Inferior parietal cortex (tissue), 1 donor: ENCODE data around the gene LZTR1.
"Not testable (repeated sequence)": the region's sequence is repeated elsewhere in the genome, so short reads cannot be mapped to it uniquely, and the experiment has no call there.

ENCODE experiments used
- DNase-seq: peaks from one replicate; pipeline ENCODE4 v3.0.0-alpha.2; 2016; ENCODE audit errors: extremely low spot score

LZTR1 gene

DNA sequence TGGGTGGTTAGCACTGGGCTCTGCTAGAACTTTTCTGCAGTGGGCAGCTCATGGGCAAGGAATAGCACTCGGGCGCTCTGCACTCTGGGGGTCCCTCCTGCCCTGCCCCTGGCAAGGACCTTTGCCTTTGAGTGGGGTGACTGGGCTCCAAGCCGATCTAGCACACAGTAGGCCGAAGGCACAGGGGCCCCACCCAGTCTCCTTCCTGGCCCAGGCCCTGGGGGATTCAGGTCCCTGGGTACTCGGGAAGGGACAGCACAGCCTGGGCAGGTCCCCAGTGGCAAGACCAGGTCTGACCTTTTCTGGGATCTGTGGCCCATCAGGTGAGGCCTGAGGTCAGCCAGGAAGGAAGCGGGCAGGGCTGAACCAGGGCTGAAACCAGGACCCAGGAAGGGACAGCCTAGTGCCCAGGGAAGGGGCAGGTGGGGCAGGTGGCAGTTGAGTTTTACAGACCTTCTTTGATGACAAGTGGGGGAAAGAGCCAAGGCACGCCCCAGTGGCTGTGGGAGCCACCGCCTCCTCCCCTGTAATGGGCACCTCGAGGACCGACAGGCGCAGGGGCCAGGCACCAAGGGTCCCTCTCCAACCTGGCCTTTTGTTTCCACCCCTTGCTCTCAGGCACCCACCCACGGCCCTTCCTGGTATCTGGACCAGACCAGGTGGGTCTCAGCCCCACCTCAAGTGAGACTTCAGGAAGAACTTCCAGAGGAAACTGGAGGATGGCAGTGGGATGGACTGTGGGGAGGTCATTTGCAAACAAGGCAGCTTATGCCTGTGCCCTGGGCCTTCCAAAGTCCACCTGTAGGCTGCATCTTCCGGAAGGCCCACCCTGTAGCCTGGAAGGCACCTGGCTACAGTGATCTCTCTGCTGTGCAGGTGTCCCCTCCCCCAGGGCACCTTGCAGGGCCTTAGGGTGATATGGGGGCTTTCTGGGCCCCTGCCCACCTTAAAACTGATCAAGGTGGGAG is 15.9 kb upstream of the LZTR1 start:
- no peak for DNase-seq

GRCh38 chr22:20966883-20967696 is 15.0 kb upstream of the LZTR1 start, which contains the start of gene AIFM3:
AIFM3 (plus strand) TSS chr22:20967255; CDS start chr22:20967945, 690 bp downstream.
- DNase-seq: no peak

- DNase-seq: no peak
Measured at GRCh38 chr22:20967697-20968211, 14.3 kb upstream of the LZTR1 start.

- no peak for DNase-seq
Measured at GRCh38 chr22:20968281-20968977, 13.7 kb upstream of the LZTR1 start.

GRCh38 chr22:20970939-20971657 is 11.0 kb upstream of the LZTR1 start:
- DNase-seq: no peak

- not testable (repeated sequence) for DNase-seq
Measured at GRCh38 chr22:20972014-20972694, 9.9 kb upstream of the LZTR1 start.

DNA sequence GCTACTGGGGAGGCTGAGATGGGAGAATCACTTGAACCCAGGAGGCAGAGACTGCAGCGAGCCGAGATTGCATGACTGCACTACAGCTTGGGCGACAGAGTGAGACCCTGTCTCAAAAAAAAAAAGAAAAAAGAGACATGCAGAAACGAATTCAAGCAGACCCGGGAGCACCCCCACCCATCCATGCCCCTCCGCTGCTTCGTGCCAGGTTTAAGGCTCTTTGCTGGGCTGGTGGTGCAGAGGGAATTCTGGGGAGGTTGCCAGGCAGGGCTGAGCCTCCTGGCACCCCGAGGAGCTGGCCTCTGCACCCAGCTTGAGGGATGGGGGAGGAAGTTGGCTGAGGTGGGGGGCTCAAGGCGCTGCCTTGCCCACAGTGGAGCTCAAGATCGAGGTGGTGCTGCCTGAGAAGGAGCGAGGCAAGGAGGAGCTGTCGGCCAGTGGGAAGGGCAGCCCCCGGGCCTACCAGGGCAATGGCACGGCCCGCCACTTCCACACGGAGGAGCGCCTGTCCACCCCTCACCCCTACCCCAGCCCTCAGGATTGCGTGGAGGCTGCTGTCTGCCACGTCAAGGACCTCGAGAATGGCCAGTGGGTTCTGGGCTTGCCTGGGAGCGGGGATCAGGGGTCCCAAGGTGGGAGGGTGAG is 9.0 kb upstream of the LZTR1 start:
- no peak for DNase-seq

DNA sequence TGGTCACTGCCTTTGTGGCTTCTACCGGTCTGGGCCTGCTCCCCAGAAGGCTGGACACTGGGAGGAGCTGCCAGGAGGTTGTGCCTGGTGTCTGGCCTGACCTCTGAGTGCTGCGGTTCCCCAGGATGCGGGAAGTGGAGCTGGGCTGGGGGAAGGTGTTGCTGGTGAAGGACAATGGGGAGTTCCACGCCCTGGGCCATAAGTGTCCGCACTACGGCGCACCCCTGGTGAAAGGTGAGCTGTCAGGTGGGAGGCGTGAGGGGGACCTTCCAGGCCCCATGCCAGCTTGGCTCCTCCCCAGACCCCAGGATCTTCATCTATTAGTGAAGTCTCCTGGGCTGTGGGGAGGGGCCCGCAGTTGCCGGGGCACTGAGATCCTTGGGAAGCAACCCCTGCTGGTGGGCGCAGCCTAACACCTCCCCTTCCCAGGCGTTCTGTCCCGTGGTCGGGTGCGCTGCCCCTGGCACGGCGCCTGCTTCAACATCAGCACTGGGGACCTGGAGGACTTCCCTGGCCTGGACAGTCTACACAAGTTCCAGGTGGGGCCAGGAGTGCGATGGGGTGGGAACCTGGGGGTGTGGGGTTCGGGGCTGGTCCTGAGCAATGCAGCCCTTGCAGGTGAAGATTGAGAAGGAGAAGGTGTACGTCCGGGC is 8.3 kb upstream of the LZTR1 start:
- DNase-seq: no peak

GRCh38 chr22:20974336-20974955 is 7.7 kb upstream of the LZTR1 start:
- DNase-seq: no peak

GRCh38 chr22:20975541-20976290 is 6.4 kb upstream of the LZTR1 start:
- DNase-seq: no peak

DNA sequence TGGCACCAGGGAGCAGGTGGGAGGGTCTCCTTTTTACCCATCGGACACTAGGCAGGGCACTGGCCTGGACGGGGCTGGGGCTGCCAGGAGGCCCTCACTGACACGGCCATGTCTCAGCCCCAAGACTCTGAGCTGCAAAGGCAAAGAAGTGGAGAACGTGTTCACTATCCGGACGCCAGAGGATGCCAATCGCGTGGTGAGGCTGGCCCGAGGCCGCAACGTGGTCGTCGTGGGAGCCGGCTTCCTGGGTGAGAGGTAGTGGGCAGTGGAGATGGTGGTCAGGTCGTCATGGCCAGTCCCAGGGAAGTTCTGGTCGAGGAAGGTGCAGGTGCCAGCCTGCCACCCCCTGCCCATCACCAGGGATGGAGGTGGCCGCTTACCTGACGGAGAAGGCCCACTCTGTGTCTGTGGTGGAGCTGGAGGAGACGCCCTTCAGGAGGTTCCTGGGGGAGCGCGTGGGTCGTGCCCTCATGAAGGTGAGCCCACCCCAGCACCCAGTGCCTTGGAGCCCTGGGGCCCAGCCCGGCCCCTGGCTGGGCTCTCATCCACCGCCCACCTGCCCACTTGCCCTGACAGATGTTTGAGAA is 5.7 kb upstream of the LZTR1 start:
- DNase-seq: no peak

- DNase-seq: no peak
Measured at GRCh38 chr22:20977019-20977418, 5.1 kb upstream of the LZTR1 start.

GRCh38 chr22:20977516-20978170 is 4.5 kb upstream of the LZTR1 start:
- DNase-seq: no peak

DNA sequence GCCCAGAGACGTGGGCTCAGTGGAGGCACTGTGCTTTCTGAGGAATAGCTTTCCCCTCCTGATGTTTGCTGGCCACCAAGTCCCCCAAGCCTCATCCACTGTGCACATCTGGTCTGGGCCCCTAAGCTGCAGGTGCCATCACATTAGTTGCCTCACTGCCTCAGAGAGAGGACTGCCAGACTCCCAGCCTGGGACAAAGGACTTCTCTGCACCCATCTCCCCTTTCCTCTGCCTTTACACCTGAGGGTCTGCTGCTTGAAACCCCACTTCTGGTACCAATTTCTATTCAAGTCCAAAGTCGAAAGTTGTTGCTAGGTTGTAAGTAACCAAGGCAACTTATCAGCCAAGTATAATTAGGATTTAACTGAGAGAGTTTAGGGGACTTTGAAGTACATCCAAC is 3.7 kb upstream of the LZTR1 start:
- no peak for DNase-seq

GRCh38 chr22:20979243-20979809 is 2.8 kb upstream of the LZTR1 start:
- no peak for DNase-seq

DNA sequence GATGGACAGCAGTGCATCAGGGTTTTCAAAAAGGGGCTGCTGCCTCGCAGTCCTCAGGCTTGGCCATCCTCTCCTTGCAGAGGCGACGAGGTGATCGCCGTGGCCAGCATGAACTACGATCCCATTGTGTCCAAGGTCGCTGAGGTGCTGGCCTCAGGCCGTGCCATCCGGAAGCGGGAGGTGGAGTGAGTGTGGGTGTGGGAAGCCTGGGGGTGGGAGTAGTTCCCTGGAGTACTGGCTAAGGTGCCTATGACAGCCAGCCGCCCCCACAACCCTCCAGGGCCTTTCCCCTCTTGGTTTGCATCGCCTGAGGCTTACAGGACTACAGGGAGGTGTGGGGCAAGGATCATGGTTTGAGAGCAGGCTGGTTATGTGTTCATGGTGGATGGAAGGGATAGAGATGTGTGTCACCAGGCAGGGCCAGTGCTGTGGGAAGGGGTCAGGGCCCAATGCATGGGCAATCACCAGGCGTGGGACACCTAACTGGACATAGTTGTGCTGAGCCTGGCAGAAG is 2.1 kb upstream of the LZTR1 start:
- no peak for DNase-seq

DNA sequence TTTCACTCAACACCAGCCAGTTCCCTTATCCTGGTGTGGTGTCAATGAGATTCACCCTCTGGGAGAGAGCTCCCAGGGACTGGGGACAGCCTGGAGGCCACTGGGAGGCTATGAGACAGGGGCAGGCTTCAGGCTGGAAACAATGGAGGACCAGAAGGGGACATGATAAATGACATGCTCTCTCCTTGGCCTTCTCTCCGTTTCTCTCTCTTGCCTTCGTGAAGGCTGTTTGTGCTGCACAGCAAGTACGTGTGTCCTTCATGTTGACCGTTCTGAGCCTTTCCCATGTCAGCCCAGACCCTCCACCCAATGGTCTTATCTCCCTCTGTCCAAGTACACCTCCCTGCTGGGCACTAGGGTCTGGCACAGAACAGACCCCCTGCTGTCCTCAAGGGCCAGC is 1.6 kb upstream of the LZTR1 start:
- DNase-seq: no peak
